SK-N-SH (cell line): ENCODE measurements around the gene TRAPPC2L. TPM values are rescaled to one million over a fixed set of nuclear protein-coding genes. Genes with fewer than 3 reads are reported as not detected.

ENCODE experiments used
- CTCF ChIA-PET: fragments of 300-600, 350-600 bp; formaldehyde crosslinking; extraction: SDS; loops from one replicate; lab custom pipeline; 2021; lab: Yijun Ruan, JAX
- POLR2A ChIA-PET: fragments of 350-600 bp; sonication (Branson Sonifier 250); formaldehyde crosslinking; extraction: SDS; loops from one replicate; lab custom pipeline; 2020; ENCODE audit warnings: antibody characterized with exemption, inconsistent platforms; lab: Yijun Ruan, JAX
- DNase-seq: peaks from one replicate; pipeline ENCODE4 v3.0.0; 2012
- H2AFZ ChIP-seq: fragments of 200-600 bp; sonication (generic); 2 replicates; pipeline ENCODE4 v1.8.1; 2016; ENCODE audit warnings: antibody characterized with exemption, mild to moderate bottlenecking, low read depth
- H3F3A ChIP-seq: fragments of 200-600 bp; sonication (generic); replicated peaks from 2 replicates; pipeline ENCODE3; 2016; ENCODE audit warnings: antibody characterized with exemption, mild to moderate bottlenecking; ENCODE audit not compliant: insufficient read depth
- H3K27ac ChIP-seq, 2 experiments: fragments of 200-500 bp in 1 of 2; fragments of 200-600 bp in 1 of 2; sonication (Bioruptor generic) in 1 of 2; sonication (generic), shearing (Covaris generic) in 1 of 2; 2 replicates each; pipeline versions ENCODE4 v1.5.1 to v1.6.1; 2014 to 2016; ENCODE audit warnings: low read depth in 2 of 2, inconsistent platforms in 1 of 2, low read length in 1 of 2, mild to moderate bottlenecking in 1 of 2, mixed read lengths in 1 of 2
- H3K27me3 ChIP-seq: fragments of 200-600 bp; sonication (generic), shearing (Covaris generic); 2 replicates; pipeline ENCODE4 v1.6.1; 2016; ENCODE audit warnings: mixed run types; ENCODE audit not compliant: insufficient read depth
- H3K36me3 ChIP-seq, 2 experiments: fragments of 200-500 bp in 1 of 2; fragments of 200-600 bp in 1 of 2; sonication (Bioruptor generic) in 1 of 2; sonication (generic) in 1 of 2; replicated peaks in 1 of 2; 2 replicates each; pipeline versions ENCODE3 to v1.5.1; 2014 to 2016; ENCODE audit warnings: low read length in 1 of 2, mild to moderate bottlenecking in 1 of 2; ENCODE audit not compliant: insufficient read depth in 2 of 2, control insufficient read depth in 1 of 2
- H3K4me1 ChIP-seq, 2 experiments: fragments of 200-500 bp in 1 of 2; fragments of 200-600 bp in 1 of 2; sonication (Bioruptor generic) in 1 of 2; sonication (generic), shearing (Covaris generic) in 1 of 2; 2 replicates each; pipeline versions ENCODE4 v1.5.1 to v1.6.1; 2014 to 2016; ENCODE audit warnings: low read depth in 1 of 2, low read length in 1 of 2, mixed run types in 1 of 2; ENCODE audit not compliant: insufficient read depth in 2 of 2, control insufficient read depth in 1 of 2
- H3K4me2 ChIP-seq: fragments of 200-600 bp; sonication (generic), shearing (Covaris generic); 2 replicates; pipeline ENCODE4 v1.6.1; 2017; ENCODE audit warnings: mixed run types
- H3K4me3 ChIP-seq, 2 experiments: fragments of 200-500 bp in 1 of 2; fragments of 200-600 bp in 1 of 2; sonication (Bioruptor generic) in 1 of 2; sonication (generic), shearing (Covaris generic) in 1 of 2; 2 replicates each; pipeline versions ENCODE4 v1.5.1 to v1.8.1; 2014 to 2016; ENCODE audit warnings: low read depth in 2 of 2, inconsistent platforms in 1 of 2, low read length in 1 of 2, mild to moderate bottlenecking in 1 of 2, mixed read lengths in 1 of 2, moderate library complexity in 1 of 2
- H3K79me2 ChIP-seq: fragments of 200-600 bp; sonication (generic); 2 replicates; pipeline ENCODE4 v1.8.1; 2017; ENCODE audit warnings: mild to moderate bottlenecking; ENCODE audit not compliant: insufficient read depth
- H3K9ac ChIP-seq: fragments of 200-600 bp; sonication (generic); 2 replicates; pipeline ENCODE4 v1.6.1; 2017; ENCODE audit warnings: mixed run types
- H3K9me2 ChIP-seq: fragments of 200-600 bp; sonication (generic); 2 replicates; pipeline ENCODE4 v1.6.1; 2017; ENCODE audit warnings: mixed run types
- H3K9me3 ChIP-seq: fragments of 200-600 bp; sonication (generic); 2 replicates; pipeline ENCODE4 v1.6.1; 2017; ENCODE audit warnings: mixed run types, mild to moderate bottlenecking, moderate library complexity
- H4K20me1 ChIP-seq: fragments of 200-600 bp; sonication (generic); 2 replicates; pipeline ENCODE4 v1.6.1; 2017; ENCODE audit warnings: mild to moderate bottlenecking, mixed run types; ENCODE audit not compliant: insufficient read depth
- EP300 ChIP-seq, 2 experiments: IDR thresholded peaks; 2 replicates each; pipeline versions ENCODE4 v1.4.0 to v1.6.1; 2012; ENCODE audit warnings: borderline replicate concordance in 1 of 2, low read depth in 1 of 2, low read length in 1 of 2
- EZH2phosphoT487 ChIP-seq: fragments of 200-600 bp; sonication (generic); IDR thresholded peaks from 2 replicates; pipeline ENCODE4 v1.6.1; 2017; ENCODE audit warnings: low read depth, mixed run types, mild to moderate bottlenecking, antibody characterized with exemption, moderate library complexity, borderline replicate concordance
- FOXJ3 ChIP-seq: sonication (generic); formaldehyde crosslinking; IDR thresholded peaks from 2 replicates; pipeline ENCODE4 v1.5.1; 2020; ENCODE audit warnings: mild to moderate bottlenecking, missing genetic modification reagents
- FOXM1 ChIP-seq: IDR thresholded peaks from 2 replicates; pipeline ENCODE4 v1.4.0; 2012; ENCODE audit warnings: low read depth, mild to moderate bottlenecking
- GATA2 ChIP-seq: sonication (generic); formaldehyde crosslinking; IDR thresholded peaks from 2 replicates; pipeline ENCODE4 v1.5.0; 2020; ENCODE audit warnings: mild to moderate bottlenecking, missing genetic modification reagents
- MEF2A ChIP-seq: IDR thresholded peaks from 2 replicates; pipeline ENCODE4 v1.4.0; 2012; ENCODE audit warnings: low read depth, borderline replicate concordance
- MXI1 ChIP-seq: IDR thresholded peaks from 2 replicates; pipeline ENCODE4 v1.6.1; 2012; ENCODE audit warnings: mild to moderate bottlenecking, low read depth, low read length, improper control_type of control experiment
- NRF1 ChIP-seq: IDR thresholded peaks from 2 replicates; pipeline ENCODE4 v1.6.1; 2012; ENCODE audit warnings: low read depth, mild to moderate bottlenecking, low read length
- POLR2AphosphoS5 ChIP-seq: IDR thresholded peaks from 2 replicates; pipeline ENCODE4 v1.6.1; 2012; ENCODE audit warnings: low read depth, low read length
- RAD21 ChIP-seq: IDR thresholded peaks from 2 replicates; pipeline ENCODE4 v1.6.1; 2012; ENCODE audit warnings: mild to moderate bottlenecking, low read length
- RCOR1 ChIP-seq: fragments of 150-350 bp; IDR thresholded peaks from 2 replicates; pipeline ENCODE4 v1.6.1; 2017; ENCODE audit warnings: antibody characterized with exemption, low read length
- RFX5 ChIP-seq: IDR thresholded peaks from 2 replicates; pipeline ENCODE4 v1.6.1; 2012; ENCODE audit warnings: mild to moderate bottlenecking, improper control_type of control experiment, low read length
- RXRA ChIP-seq: IDR thresholded peaks from 2 replicates; pipeline ENCODE4 v1.4.0; 2012; ENCODE audit warnings: low read depth, mild to moderate bottlenecking, borderline replicate concordance
- SIN3A ChIP-seq: IDR thresholded peaks from 2 replicates; pipeline ENCODE4 v1.6.1; 2012; ENCODE audit warnings: low read depth, mild to moderate bottlenecking, low read length, moderate library complexity, borderline replicate concordance
- TAF1 ChIP-seq: IDR thresholded peaks from 2 replicates; pipeline ENCODE4 v1.6.1; 2012; ENCODE audit warnings: low read depth, mild to moderate bottlenecking, low read length, moderate library complexity, borderline replicate concordance
- WGBS: methylation state at CpG from one replicate; pipeline ENCODE4 v1.1.6; 2017; ENCODE audit warnings: low lambda C conversion rate; 5-methylcytosine and 5-hydroxymethylcytosine counted together
- polyA plus RNA-seq, 3 experiments: library from polyadenylated mRNA; depleted of rRNA; stranded (reverse); fragments of >200 nt; gene quantifications; 2 replicates each; pipeline ENCODE4 v1.2.3, GENCODE V29; 2012
- TF ChIP-seq, protein P1 (sequence below): fragments of 150-350 bp; IDR thresholded peaks from 2 replicates; pipeline ENCODE4 v1.6.1; 2017; ENCODE audit warnings: antibody characterized with exemption, low read length, low read depth, borderline replicate concordance
- TF ChIP-seq, protein P2 (sequence below): IDR thresholded peaks from 2 replicates; pipeline ENCODE4 v1.4.0; 2012; ENCODE audit warnings: low read depth, borderline replicate concordance
- TF ChIP-seq, protein P3 (sequence below): IDR thresholded peaks from 2 replicates; pipeline ENCODE4 v1.4.0; 2012; ENCODE audit warnings: low read depth
- TF ChIP-seq, protein P4 (sequence below): fragments of 150-350 bp; IDR thresholded peaks from 2 replicates; pipeline ENCODE4 v1.6.1; 2016; ENCODE audit warnings: mild to moderate bottlenecking, low read depth, low read length
- TF ChIP-seq, protein P5 (sequence below): IDR thresholded peaks from 2 replicates; pipeline ENCODE4 v1.4.0; 2012; ENCODE audit warnings: low read depth, borderline replicate concordance

TRAPPC2L gene
- polyA plus RNA-seq, 1 of the 3 experiments (the other 2 are of a cell fraction) = 73.9 TPM

DNA sequence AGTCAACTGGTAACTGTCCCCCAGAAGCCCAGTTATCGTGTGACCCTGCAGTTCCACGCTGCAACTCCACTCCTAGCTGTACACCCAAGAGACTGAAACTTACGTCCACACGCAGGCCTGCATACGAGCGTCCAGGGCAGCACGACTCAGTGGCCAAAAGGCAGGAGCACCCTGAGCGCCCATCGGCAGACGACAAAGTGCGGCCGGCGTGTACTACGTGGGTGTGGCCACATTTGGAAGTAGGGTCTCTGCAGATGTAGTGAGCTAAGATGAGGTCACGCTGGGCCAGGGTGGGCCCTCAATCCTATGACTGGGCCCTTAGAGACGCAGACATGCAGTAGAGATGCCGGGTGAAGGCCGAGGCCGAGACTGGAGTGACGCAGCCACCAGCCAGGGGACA lies 13.7 kb upstream of the TRAPPC2L start:
- WGBS = 89% methylated on average over 11 of the region's 20 CpGs
- Histone ChIP-seq H3K79me2 (no peaks in the 10 kb centered on the region), H3K4me1 (no peaks in the 10 kb centered on the region), H3K9ac (no peak overlapping the region)
- TF ChIP-seq GATA2 = no peak
- TF ChIP-seq EP300 (IDR thresholded peaks at IDR 0.05; ENCODE audit: borderline replicate concordance in 1 of 2, low read depth in 1 of 2, low read length in 1 of 2) = no peak
- no peak for TF ChIP-seq POLR2AphosphoS5
- no peak for TF ChIP-seq NRF1
- no peak for TF ChIP-seq FOXJ3
- TF ChIP-seq EZH2phosphoT487 = no peak
- TF ChIP-seq, protein P1, sequence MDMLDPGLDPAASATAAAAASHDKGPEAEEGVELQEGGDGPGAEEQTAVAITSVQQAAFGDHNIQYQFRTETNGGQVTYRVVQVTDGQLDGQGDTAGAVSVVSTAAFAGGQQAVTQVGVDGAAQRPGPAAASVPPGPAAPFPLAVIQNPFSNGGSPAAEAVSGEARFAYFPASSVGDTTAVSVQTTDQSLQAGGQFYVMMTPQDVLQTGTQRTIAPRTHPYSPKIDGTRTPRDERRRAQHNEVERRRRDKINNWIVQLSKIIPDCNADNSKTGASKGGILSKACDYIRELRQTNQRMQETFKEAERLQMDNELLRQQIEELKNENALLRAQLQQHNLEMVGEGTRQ = no peak
- TF ChIP-seq, protein P2, sequence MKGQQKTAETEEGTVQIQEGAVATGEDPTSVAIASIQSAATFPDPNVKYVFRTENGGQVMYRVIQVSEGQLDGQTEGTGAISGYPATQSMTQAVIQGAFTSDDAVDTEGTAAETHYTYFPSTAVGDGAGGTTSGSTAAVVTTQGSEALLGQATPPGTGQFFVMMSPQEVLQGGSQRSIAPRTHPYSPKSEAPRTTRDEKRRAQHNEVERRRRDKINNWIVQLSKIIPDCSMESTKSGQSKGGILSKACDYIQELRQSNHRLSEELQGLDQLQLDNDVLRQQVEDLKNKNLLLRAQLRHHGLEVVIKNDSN = no peak
- no peak for TF ChIP-seq TAF1
- TF ChIP-seq, protein P3, sequence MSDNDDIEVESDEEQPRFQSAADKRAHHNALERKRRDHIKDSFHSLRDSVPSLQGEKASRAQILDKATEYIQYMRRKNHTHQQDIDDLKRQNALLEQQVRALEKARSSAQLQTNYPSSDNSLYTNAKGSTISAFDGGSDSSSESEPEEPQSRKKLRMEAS = no peak
- TF ChIP-seq RAD21 = no peak
- no peak for TF ChIP-seq RFX5
- TF ChIP-seq MXI1 = no peak
- TF ChIP-seq RCOR1 = no peak
- TF ChIP-seq, protein P4, sequence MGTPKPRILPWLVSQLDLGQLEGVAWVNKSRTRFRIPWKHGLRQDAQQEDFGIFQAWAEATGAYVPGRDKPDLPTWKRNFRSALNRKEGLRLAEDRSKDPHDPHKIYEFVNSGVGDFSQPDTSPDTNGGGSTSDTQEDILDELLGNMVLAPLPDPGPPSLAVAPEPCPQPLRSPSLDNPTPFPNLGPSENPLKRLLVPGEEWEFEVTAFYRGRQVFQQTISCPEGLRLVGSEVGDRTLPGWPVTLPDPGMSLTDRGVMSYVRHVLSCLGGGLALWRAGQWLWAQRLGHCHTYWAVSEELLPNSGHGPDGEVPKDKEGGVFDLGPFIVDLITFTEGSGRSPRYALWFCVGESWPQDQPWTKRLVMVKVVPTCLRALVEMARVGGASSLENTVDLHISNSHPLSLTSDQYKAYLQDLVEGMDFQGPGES = no peak
- TF ChIP-seq FOXM1 = no peak
- no peak for TF ChIP-seq RXRA
- TF ChIP-seq, protein P5, sequence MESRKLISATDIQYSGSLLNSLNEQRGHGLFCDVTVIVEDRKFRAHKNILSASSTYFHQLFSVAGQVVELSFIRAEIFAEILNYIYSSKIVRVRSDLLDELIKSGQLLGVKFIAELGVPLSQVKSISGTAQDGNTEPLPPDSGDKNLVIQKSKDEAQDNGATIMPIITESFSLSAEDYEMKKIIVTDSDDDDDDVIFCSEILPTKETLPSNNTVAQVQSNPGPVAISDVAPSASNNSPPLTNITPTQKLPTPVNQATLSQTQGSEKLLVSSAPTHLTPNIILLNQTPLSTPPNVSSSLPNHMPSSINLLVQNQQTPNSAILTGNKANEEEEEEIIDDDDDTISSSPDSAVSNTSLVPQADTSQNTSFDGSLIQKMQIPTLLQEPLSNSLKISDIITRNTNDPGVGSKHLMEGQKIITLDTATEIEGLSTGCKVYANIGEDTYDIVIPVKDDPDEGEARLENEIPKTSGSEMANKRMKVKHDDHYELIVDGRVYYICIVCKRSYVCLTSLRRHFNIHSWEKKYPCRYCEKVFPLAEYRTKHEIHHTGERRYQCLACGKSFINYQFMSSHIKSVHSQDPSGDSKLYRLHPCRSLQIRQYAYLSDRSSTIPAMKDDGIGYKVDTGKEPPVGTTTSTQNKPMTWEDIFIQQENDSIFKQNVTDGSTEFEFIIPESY = no peak
- TF ChIP-seq MEF2A = no peak
- no peak for TF ChIP-seq SIN3A
- TF ChIP-seq, all 33 proteins: peak for 0
- no peak overlapping the region for H2AFZ ChIP-seq
- ChIA-PET POLR2A (no interaction called here), CTCF (interaction anchor here (1.0 to 1.2 kb wide), 2 partner anchors 14 to 40 kb away, joined by 3 to 4 read pairs; no protein-coding TSS in a partner anchor)
- no peaks in the 10 kb centered on the region for H3K9me3 ChIP-seq
- H3F3A ChIP-seq = no peaks in the 10 kb centered on the region
- peaks cover 0 to 19% of the 10 kb centered on the region in 2 experiments for H3K36me3 ChIP-seq
- 0 out of 2 replicates have a peak, but pooled peaks cover 3% of the 10 kb centered on the region for H4K20me1 ChIP-seq
- H3K4me3 ChIP-seq = no peak overlapping the region
- no peak for DNase-seq
- H3K27ac ChIP-seq = no peak overlapping the region
- no peaks in the 10 kb centered on the region for H3K9me2 ChIP-seq
- no peaks in the 10 kb centered on the region for H3K27me3 ChIP-seq
- H3K4me2 ChIP-seq = no peak overlapping the region
